Endodermal cell (in vitro differentiated cells): ENCODE measurements around the gene ESR1. TPM values are rescaled to one million over a fixed set of nuclear protein-coding genes. Genes with fewer than 3 reads are reported as not detected.
A peak's percentile ranks its signal among the peaks of the same experiment; 100 is the strongest.

ENCODE experiments used
- DNase-seq: peaks from one replicate; pipeline ENCODE4 v3.0.0-alpha.2; 2017
- H3K27ac ChIP-seq: 2 replicates; pipeline ENCODE4 v1.5.1; 2013; ENCODE audit warnings: mild to moderate bottlenecking, low read depth, low read length, moderate library complexity
- H3K27me3 ChIP-seq: 2 replicates; pipeline ENCODE4 v1.6.1; 2013; ENCODE audit warnings: mild to moderate bottlenecking, low read length, moderate library complexity; ENCODE audit not compliant: insufficient read depth, control insufficient read depth, poor library complexity, severe bottlenecking
- H3K36me3 ChIP-seq: 2 replicates; pipeline ENCODE4 v1.7.0; 2013; ENCODE audit warnings: mild to moderate bottlenecking, low read length, moderate library complexity; ENCODE audit not compliant: control insufficient read depth, insufficient read depth
- H3K4me1 ChIP-seq: one replicate; pipeline ENCODE4 v1.7.0; 2013; ENCODE audit warnings: low read length; ENCODE audit not compliant: control insufficient read depth, insufficient read depth
- H3K4me3 ChIP-seq: 2 replicates; pipeline ENCODE4 v1.5.1; 2013; ENCODE audit warnings: mild to moderate bottlenecking, low read length, moderate library complexity
- H3K9ac ChIP-seq: 2 replicates; pipeline ENCODE4 v1.6.1; 2013; ENCODE audit warnings: mild to moderate bottlenecking, low read length, moderate library complexity; ENCODE audit not compliant: poor library complexity, severe bottlenecking; ENCODE audit errors: extremely low read depth
- H3K9me3 ChIP-seq: 2 replicates; pipeline ENCODE4 v1.6.1; 2013; ENCODE audit warnings: mild to moderate bottlenecking, low read length, moderate library complexity; ENCODE audit not compliant: control insufficient read depth
- H3K27ac Mint-ChIP-seq: 2 replicates; pipeline ENCODE4 v1.8.0; 2020; ENCODE audit warnings: mixed read lengths
- H3K27me3 Mint-ChIP-seq: 2 replicates; pipeline ENCODE4 v1.8.0; 2021; ENCODE audit warnings: mild to moderate bottlenecking, mixed read lengths; ENCODE audit not compliant: insufficient read depth
- H3K36me3 Mint-ChIP-seq: 2 replicates; pipeline ENCODE4 v1.8.0; 2020; ENCODE audit warnings: low read depth, mixed read lengths
- H3K4me1 Mint-ChIP-seq: 2 replicates; pipeline ENCODE4 v1.8.0; 2020; ENCODE audit warnings: mixed read lengths
- H3K4me3 Mint-ChIP-seq: 2 replicates; pipeline ENCODE4 v1.8.0; 2020; ENCODE audit warnings: mild to moderate bottlenecking, moderate library complexity, mixed read lengths
- H3K9me3 Mint-ChIP-seq: 2 replicates; pipeline ENCODE4 v1.8.0; 2020; ENCODE audit warnings: mild to moderate bottlenecking, mixed read lengths
- CTCF ChIP-seq: fragments of 200-600 bp; sonication (generic); conservative IDR thresholded peaks from 2 replicates; pipeline ENCODE4 v1.5.0; 2021; ENCODE audit warnings: antibody characterized with exemption, mild to moderate bottlenecking
- WGBS, 2 experiments: methylation state at CpG; one replicate each; pipeline versions ENCODE4 v1.1.5 to v1.1.7; 2013; ENCODE audit warnings: missing lambda C conversion rate in 2 of 2, mixed read lengths in 1 of 2; ENCODE audit not compliant: insufficient coverage in 1 of 2, insufficient read length in 1 of 2; 5-methylcytosine and 5-hydroxymethylcytosine counted together
- long read RNA-seq, 4 experiments: library from polyadenylated mRNA in 2 of 4; library from RNA in 1 of 4; library from capped mRNA in 1 of 4; stranded (forward) in 3 of 4; unstranded in 1 of 4; transcript quantifications; one replicate each; pipeline ENCODE4 v2.0.0, GENCODE V29; 2020 to 2021; ENCODE audit warnings: inconsistent platforms in 1 of 4
- polyA plus RNA-seq, 2 experiments: library from polyadenylated mRNA; stranded (reverse); fragments of 50-300 nt; gene quantifications; one replicate each; pipeline ENCODE4 v1.2.3, GENCODE V29; 2013
- total RNA-seq, 2 donors: library from RNA; stranded (reverse); fragmentation: NEBNext Ultra II Directional in 1 of 2; extraction: Animal tissue kit (Norgen Biotek cat#: 25700) in 1 of 2; gene quantifications; 2 replicates in 1 of 2; 3 replicates in 1 of 2; pipeline ENCODE4 v1.2.1, GENCODE V29; 2021

The ESR1 gene
- total RNA-seq = not detected
- not detected for polyA plus RNA-seq (2013, experiment 1 of 2)
- polyA plus RNA-seq (2013, experiment 2 of 2) = not detected
- long read RNA-seq, experiment 1 = 0 reads
- long read RNA-seq, experiment 2, partial matches to known transcripts = 0 of 1 reads
- long read RNA-seq, experiment 2, other reads (novel, unspliced or antisense) = 1 of 1 reads
- long read RNA-seq, experiment 3, partial matches to known transcripts = 0 of 1 reads
- long read RNA-seq, experiment 3, other reads (novel, unspliced or antisense) = 0 of 1 reads
- long read RNA-seq, experiment 4 = 0 reads

DNA sequence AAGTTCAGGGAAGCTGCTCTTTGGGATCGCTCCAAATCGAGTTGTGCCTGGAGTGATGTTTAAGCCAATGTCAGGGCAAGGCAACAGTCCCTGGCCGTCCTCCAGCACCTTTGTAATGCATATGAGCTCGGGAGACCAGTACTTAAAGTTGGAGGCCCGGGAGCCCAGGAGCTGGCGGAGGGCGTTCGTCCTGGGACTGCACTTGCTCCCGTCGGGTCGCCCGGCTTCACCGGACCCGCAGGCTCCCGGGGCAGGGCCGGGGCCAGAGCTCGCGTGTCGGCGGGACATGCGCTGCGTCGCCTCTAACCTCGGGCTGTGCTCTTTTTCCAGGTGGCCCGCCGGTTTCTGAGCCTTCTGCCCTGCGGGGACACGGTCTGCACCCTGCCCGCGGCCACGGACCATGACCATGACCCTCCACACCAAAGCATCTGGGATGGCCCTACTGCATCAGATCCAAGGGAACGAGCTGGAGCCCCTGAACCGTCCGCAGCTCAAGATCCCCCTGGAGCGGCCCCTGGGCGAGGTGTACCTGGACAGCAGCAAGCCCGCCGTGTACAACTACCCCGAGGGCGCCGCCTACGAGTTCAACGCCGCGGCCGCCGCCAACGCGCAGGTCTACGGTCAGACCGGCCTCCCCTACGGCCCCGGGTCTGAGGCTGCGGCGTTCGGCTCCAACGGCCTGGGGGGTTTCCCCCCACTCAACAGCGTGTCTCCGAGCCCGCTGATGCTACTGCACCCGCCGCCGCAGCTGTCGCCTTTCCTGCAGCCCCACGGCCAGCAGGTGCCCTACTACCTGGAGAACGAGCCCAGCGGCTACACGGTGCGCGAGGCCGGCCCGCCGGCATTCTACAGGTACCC lies at the start of gene ESR1:
Gene ESR1 (plus strand): TSS at position 170 of the 858 bp plus-strand sequence. CDS start 231 bp downstream, at position 401.
- no peaks in the 10 kb centered on the region for H3K4me1 ChIP-seq
- Mint-ChIP-seq H3K36me3 (no peaks in the 10 kb centered on the region), H3K27me3 (peaks cover 80% of the 10 kb centered on the region), H3K4me1 (peaks cover 18% of the 10 kb centered on the region), H3K4me3 (peak within 1 kb of the TSS; percentile 50), H3K27ac (no peak within 1 kb of the TSS), H3K9me3 (no peaks in the 10 kb centered on the region)
- H3K4me3 ChIP-seq = peak within 1 kb of the TSS; percentile 79
- H3K9me3 ChIP-seq = no peaks in the 10 kb centered on the region
- H3K9ac ChIP-seq = no peak within 1 kb of the TSS
- peak; percentile 12 for TF ChIP-seq CTCF
- peak; percentile 88 for DNase-seq
- no peak within 1 kb of the TSS for H3K27ac ChIP-seq
- peaks cover 79% of the 10 kb centered on the region for H3K27me3 ChIP-seq
- H3K36me3 ChIP-seq = no peaks in the 10 kb centered on the region
- WGBS, 2 experiments = 2 to 3% methylated on average over 19 to 73 of the region's 73 CpGs

DNA sequence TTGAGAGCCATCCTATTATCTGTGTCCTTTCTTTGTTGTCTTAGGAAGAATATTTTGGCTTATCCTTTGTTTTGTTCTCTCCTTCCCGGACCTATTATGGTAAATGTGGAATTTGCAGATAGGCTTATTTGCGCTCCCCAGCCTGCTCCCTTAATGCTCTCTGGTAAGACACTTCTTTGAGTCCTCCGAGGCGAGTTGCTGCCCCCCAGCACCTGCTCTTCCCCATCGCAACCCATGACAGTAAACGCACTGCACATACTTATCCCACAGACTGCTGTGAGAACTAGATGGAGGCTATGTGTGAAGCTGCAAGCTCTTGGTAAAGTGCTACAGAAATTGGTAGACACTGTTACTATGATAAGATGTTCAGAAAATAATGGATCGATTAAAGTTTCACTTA lies 47.0 kb upstream of the ESR1 start:
- 87% methylated on average over 6 of the region's 7 CpGs; no CpG with 5 or more reads in 1 of the 2 experiments for WGBS, 2 experiments

GRCh38 chr6:151761851-151762250 lies 45.6 kb upstream of the ESR1 start:
- no peak for TF ChIP-seq CTCF
- Mint-ChIP-seq H3K9me3 (no peaks in the 10 kb centered on the region), H3K27ac (no peak overlapping the region), H3K27me3 (no peaks in the 10 kb centered on the region), H3K4me3 (no peak overlapping the region), H3K4me1 (peaks cover 16% of the 10 kb centered on the region), H3K36me3 (no peaks in the 10 kb centered on the region)
- H3K27ac ChIP-seq = no peak overlapping the region
- no peaks in the 10 kb centered on the region for H3K4me1 ChIP-seq
- WGBS, 2 experiments = 86 to 93% methylated on average over 2 to 4 of the region's 4 CpGs
- no peaks in the 10 kb centered on the region for H3K9me3 ChIP-seq
- no peak overlapping the region for H3K9ac ChIP-seq
- H3K27me3 ChIP-seq = no peaks in the 10 kb centered on the region
- no peak for DNase-seq
- H3K4me3 ChIP-seq = no peak overlapping the region
- no peaks in the 10 kb centered on the region for H3K36me3 ChIP-seq

More for the DNA sequence above, 47.0 kb upstream of the ESR1 start:
- H3K27me3 ChIP-seq = no peaks in the 10 kb centered on the region
- DNase-seq = no peak
- no peak overlapping the region for H3K27ac ChIP-seq
- Mint-ChIP-seq H3K4me3 (no peak overlapping the region), H3K27ac (no peak overlapping the region), H3K27me3 (no peaks in the 10 kb centered on the region), H3K36me3 (no peaks in the 10 kb centered on the region), H3K4me1 (peaks cover 16% of the 10 kb centered on the region), H3K9me3 (no peaks in the 10 kb centered on the region)
- no peak for TF ChIP-seq CTCF
- no peaks in the 10 kb centered on the region for H3K36me3 ChIP-seq
- no peak overlapping the region for H3K4me3 ChIP-seq
- H3K9me3 ChIP-seq = no peaks in the 10 kb centered on the region
- H3K4me1 ChIP-seq = no peaks in the 10 kb centered on the region
- H3K9ac ChIP-seq = no peak overlapping the region
